Ectodermal cell (in vitro differentiated cells): ENCODE measurements around the gene SCO1.

ENCODE experiments used
- H3K27ac ChIP-seq: 2 replicates; pipeline ENCODE4 v1.7.0; 2013; ENCODE audit warnings: mild to moderate bottlenecking, low read depth, low read length; ENCODE audit not compliant: insufficient read depth, poor library complexity, severe bottlenecking
- H3K27me3 ChIP-seq: 2 replicates; pipeline ENCODE4 v1.7.0; 2013; ENCODE audit warnings: mild to moderate bottlenecking, low read length; ENCODE audit not compliant: insufficient read depth, control insufficient read depth, poor library complexity, severe bottlenecking
- H3K36me3 ChIP-seq: one replicate; pipeline ENCODE4 v1.7.0; 2013; ENCODE audit warnings: low read length; ENCODE audit not compliant: control insufficient read depth, insufficient read depth
- H3K4me1 ChIP-seq: one replicate; pipeline ENCODE4 v1.7.0; 2013; ENCODE audit warnings: low read length; ENCODE audit not compliant: control insufficient read depth, insufficient read depth
- H3K4me3 ChIP-seq: 2 replicates; pipeline ENCODE4 v1.7.0; 2013; ENCODE audit warnings: low read depth, low read length, control low read depth; ENCODE audit not compliant: insufficient read depth
- H3K9me3 ChIP-seq: 2 replicates; pipeline ENCODE4 v1.7.0; 2013; ENCODE audit warnings: mild to moderate bottlenecking, low read length, moderate library complexity; ENCODE audit not compliant: control insufficient read depth
- WGBS, 2 experiments: methylation state at CpG; one replicate each; pipeline ENCODE4 v1.1.7; 2013; ENCODE audit warnings: missing lambda C conversion rate in 2 of 2; 5-methylcytosine and 5-hydroxymethylcytosine counted together

SCO1 gene

GRCh38 chr17:10622617-10623485 is 74.5 kb downstream of the SCO1 start:
- no peak overlapping the region for H3K27ac ChIP-seq

More at GRCh38 chr17:10622617-10623485, 74.5 kb downstream of the SCO1 start:
- H3K9me3 ChIP-seq, result no peaks in the 10 kb centered on the region
- no peak overlapping the region for H3K4me3 ChIP-seq
- H3K4me1 ChIP-seq, result no peaks in the 10 kb centered on the region
- H3K27me3 ChIP-seq, result no peaks in the 10 kb centered on the region
- H3K36me3 ChIP-seq, result no peaks in the 10 kb centered on the region
- 89 to 91% methylated on average over 14 of the region's 14 CpGs for WGBS, 2 experiments
